ENCODE measurements around the gene NSMCE4A.

DNA sequence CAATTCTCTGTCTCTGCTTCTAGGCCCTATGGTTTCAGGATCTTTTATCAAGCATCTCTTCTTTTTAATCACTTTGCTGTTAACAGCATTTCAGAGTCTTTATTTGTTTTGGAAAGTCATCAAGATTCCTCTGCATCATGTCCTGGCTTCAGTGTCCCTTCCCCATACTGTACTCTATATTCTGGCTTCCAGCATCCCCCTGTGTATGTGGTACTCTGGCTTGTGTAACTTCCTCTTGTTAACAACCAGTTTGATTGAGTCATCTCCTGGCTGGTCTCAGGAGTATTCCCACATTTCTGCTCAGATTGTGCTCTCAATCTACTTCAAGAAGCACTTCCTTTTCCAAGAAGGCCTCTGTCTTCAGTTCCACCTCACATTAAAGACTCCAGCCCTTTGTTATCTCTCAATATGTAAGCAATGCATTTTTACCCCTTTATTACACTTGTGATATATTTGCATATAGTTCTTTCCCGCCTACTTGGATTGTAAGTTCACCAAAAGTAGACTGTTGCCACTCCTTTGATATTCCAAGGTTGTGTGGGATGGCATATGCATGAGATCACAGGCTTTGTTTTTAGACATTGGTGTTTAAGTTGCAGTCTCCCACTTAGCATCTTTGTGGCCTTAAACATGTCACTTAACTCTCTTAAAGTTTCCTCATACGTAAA is 32.1 kb downstream of the NSMCE4A start:
- TF ChIP-seq, protein P1, sequence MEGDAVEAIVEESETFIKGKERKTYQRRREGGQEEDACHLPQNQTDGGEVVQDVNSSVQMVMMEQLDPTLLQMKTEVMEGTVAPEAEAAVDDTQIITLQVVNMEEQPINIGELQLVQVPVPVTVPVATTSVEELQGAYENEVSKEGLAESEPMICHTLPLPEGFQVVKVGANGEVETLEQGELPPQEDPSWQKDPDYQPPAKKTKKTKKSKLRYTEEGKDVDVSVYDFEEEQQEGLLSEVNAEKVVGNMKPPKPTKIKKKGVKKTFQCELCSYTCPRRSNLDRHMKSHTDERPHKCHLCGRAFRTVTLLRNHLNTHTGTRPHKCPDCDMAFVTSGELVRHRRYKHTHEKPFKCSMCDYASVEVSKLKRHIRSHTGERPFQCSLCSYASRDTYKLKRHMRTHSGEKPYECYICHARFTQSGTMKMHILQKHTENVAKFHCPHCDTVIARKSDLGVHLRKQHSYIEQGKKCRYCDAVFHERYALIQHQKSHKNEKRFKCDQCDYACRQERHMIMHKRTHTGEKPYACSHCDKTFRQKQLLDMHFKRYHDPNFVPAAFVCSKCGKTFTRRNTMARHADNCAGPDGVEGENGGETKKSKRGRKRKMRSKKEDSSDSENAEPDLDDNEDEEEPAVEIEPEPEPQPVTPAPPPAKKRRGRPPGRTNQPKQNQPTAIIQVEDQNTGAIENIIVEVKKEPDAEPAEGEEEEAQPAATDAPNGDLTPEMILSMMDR (IDR thresholded peaks at IDR 0.05; ENCODE audit: control extremely low read depth in 1 of 3, insufficient read depth in 1 of 3, low read depth in 1 of 3, low read length in 3 of 3) = no peak
- TF ChIP-seq FOSL1 (IDR thresholded peaks at IDR 0.05; ENCODE audit: insufficient read depth, low read depth, low read length) = no peak
- no peak for TF ChIP-seq SRF (IDR thresholded peaks at IDR 0.05; ENCODE audit: low read depth, low read length)
- no peak for TF ChIP-seq RXRA (IDR thresholded peaks at IDR 0.05; ENCODE audit: insufficient read depth, low read depth, low read length)
- TF ChIP-seq POU5F1 (IDR thresholded peaks at IDR 0.05; ENCODE audit: low read depth, low read length) = no peak
- TF ChIP-seq RAD21 (IDR thresholded peaks at IDR 0.05 in 1 of 2, conservative IDR thresholded peaks at IDR 0.05 in 1 of 2; ENCODE audit: low read depth in 2 of 2, low read length in 2 of 2) = no peak
- TF ChIP-seq USF2 (IDR thresholded peaks at IDR 0.05; ENCODE audit: low read length) = no peak
- TF ChIP-seq EZH2 (IDR thresholded peaks at IDR 0.05; ENCODE audit: low read depth, low read length, severe bottlenecking) = no peak
- no peak for TF ChIP-seq NRF1 (IDR thresholded peaks at IDR 0.05; ENCODE audit: low read depth, low read length)
- TF ChIP-seq EP300 (IDR thresholded peaks at IDR 0.05; ENCODE audit: borderline replicate concordance in 1 of 2, low read depth in 2 of 2, low read length in 2 of 2) = no peak
- TF ChIP-seq ZNF274 (IDR thresholded peaks at IDR 0.05; ENCODE audit: borderline replicate concordance, extremely low read depth, low read length) = no peak

All from H1 (cell line).